GM21825 (cell line): Measurements from ENCODE around the gene PUDP.

Source experiments
- ATAC-seq: cut with Tn5 transposase; IDR thresholded peaks from one replicate; pipeline ENCODE4 v1.9.1; 2021; ENCODE audit warnings: mild to moderate bottlenecking, moderate library complexity; ENCODE audit not compliant: unreplicated experiment

PUDP gene

GRCh38 chrX:7147413-7147977 is 458 bp downstream of the PUDP start, which contains the start of gene STS:
TSS of gene STS (plus strand) at chrX:7147712. CDS start at chrX:7253200, 105,488 bp downstream.
- ATAC-seq, result peak; percentile 44

GRCh38 chrX:7146703-7147412 is 1.1 kb downstream of the PUDP start:
- ATAC-seq, result peak; percentile 13

GRCh38 chrX:7146020-7146702 is 1.8 kb downstream of the PUDP start:
- ATAC-seq, result no peak

GRCh38 chrX:7145454-7145853 is 2.5 kb downstream of the PUDP start:
- no peak for ATAC-seq

- ATAC-seq, result no peak
Observed at GRCh38 chrX:7143941-7144525, 3.9 kb downstream of the PUDP start.

- no peak for ATAC-seq
Observed at GRCh38 chrX:7143076-7143475, 4.9 kb downstream of the PUDP start.

GRCh38 chrX:7139202-7140081 is 8.5 kb downstream of the PUDP start:
- no peak for ATAC-seq

GRCh38 chrX:7134981-7135380 is 13.0 kb downstream of the PUDP start:
- no peak for ATAC-seq

GRCh38 chrX:7133050-7133440 is 14.9 kb downstream of the PUDP start:
- ATAC-seq, result peak; percentile 17

- ATAC-seq, result peak; percentile 57
Observed at GRCh38 chrX:7132335-7133049, 15.5 kb downstream of the PUDP start.

- no peak for ATAC-seq
Observed at GRCh38 chrX:7131621-7132020, 16.3 kb downstream of the PUDP start.

- no peak for ATAC-seq
Observed at GRCh38 chrX:7127056-7127455, 20.9 kb downstream of the PUDP start.

GRCh38 chrX:7120878-7121219 is 27.1 kb downstream of the PUDP start:
- no peak for ATAC-seq

GRCh38 chrX:7119950-7120877 is 27.7 kb downstream of the PUDP start:
- ATAC-seq, result no peak

- peak; percentile 53 for ATAC-seq
Observed at GRCh38 chrX:7117587-7117986, 30.4 kb downstream of the PUDP start.

GRCh38 chrX:7116081-7116480 is 31.9 kb downstream of the PUDP start:
- ATAC-seq, result no peak

- ATAC-seq, result peak; percentile 64
Observed at GRCh38 chrX:7115557-7115956, 32.4 kb downstream of the PUDP start.

- ATAC-seq, result no peak
Observed at GRCh38 chrX:7112071-7112470, 35.9 kb downstream of the PUDP start.

- ATAC-seq, result no peak
Observed at GRCh38 chrX:7111518-7111917, 36.4 kb downstream of the PUDP start.
